Thoracic aorta endothelial cell (primary cell): ENCODE measurements around the gene UXT. TPM values are rescaled to one million over a fixed set of nuclear protein-coding genes. Genes with fewer than 3 reads are reported as not detected.

Experiments
- total RNA-seq: library from RNA; depleted of rRNA; stranded (reverse); fragments of >200 nt; gene quantifications from 2 replicates; pipeline ENCODE4 v1.2.3, GENCODE V29; 2012

The UXT gene
- total RNA-seq: 72.1 and 83.5 TPM in 2 replicates

GRCh38 chrX:47658684-47659420, at the start of gene UXT:
UXT (minus strand) TSS chrX:47659180; CDS start chrX:47658927, 253 bp downstream.

GRCh38 chrX:47650164-47651042, 8.6 kb downstream of the UXT start, which contains the start of gene ELK1:
ELK1 (minus strand) TSS chrX:47650563; CDS start chrX:47641441, 9,122 bp downstream.

GRCh38 chrX:47629419-47630200, 29.4 kb downstream of the UXT start, which contains the start of gene CFP:
CFP (minus strand) TSS chrX:47629930; CDS start chrX:47629844, 86 bp downstream.

DNA sequence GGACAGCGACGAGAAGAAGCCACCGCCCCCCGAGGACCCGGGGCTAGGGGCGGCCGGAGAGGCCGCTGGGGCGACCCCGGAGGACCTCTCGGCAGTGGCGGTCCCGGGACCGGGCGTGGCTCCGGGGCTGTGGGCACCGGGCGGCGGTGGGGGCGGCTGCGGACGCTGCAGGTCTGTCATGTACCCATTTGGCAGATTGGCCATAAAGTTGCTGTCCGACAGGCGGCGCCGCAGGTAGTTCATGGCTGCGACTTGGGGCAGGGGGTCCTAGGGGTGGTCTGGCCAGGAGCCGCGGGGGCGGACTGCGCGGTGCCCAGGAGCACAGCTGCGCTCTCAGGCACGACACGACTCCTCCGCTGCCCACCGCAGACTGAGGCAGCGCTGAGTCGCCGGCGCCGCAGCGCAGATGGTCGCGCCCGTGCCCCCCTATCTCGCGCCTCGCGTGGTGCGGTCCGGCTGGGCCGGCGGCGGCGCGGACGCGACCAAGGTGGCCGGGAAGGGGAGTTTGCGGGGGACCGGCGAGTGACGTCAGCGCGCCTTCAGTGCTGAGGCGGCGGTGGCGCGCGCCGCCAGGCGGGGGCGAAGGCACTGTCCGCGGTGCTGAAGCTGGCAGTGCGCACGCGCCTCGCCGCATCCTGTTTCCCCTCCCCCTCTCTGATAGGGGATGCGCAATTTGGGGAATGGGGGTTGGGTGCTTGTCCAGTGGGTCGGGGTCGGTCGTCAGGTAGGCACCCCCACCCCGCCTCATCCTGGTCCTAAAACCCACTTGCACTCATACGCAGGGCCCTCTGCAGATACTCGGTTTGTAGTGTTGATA, 39.3 kb downstream of the UXT start, which contains the start of gene SYN1:
TSS of gene SYN1 (minus strand) at position 372 of the 817 bp plus-strand sequence. CDS start at position 243, 129 bp downstream.

Other genes starting within 250 kb of the UXT start
- 9.8 and 10.6 TPM in 2 replicates for gene ZNF41, start 176.0 kb downstream of the UXT start, total RNA-seq
- gene ARAF, start 98.0 kb downstream of the UXT start, total RNA-seq: 20.7 and 22.8 TPM in 2 replicates
- gene TIMP1, start 76.7 kb downstream of the UXT start, total RNA-seq: 53.6 and 78.6 TPM in 2 replicates
- gene SYN1, start 39.3 kb downstream of the UXT start, total RNA-seq: not detected in 2 replicates
- 0.13 and 0.14 TPM in 2 replicates for gene CFP, start 29.2 kb downstream of the UXT start, total RNA-seq
- 12.0 and 18.9 TPM in 2 replicates for gene ELK1, start 8.6 kb downstream of the UXT start, total RNA-seq
- 7.0 and 7.6 TPM in 2 replicates for gene ZNF81, start 177.7 kb upstream of the UXT start, total RNA-seq